Osteoblast (primary cell): Measurements from ENCODE around the gene PTX4. TPM values are rescaled to one million over a fixed set of nuclear protein-coding genes. Genes with fewer than 3 reads are reported as not detected.

Experiments used
- DNase-seq: peaks from one replicate; pipeline ENCODE4 v3.0.0; 2011; ENCODE audit warnings: low spot score, mixed read lengths; ENCODE audit not compliant: insufficient read length; ENCODE audit errors: missing footprints
- H2AFZ ChIP-seq: 2 replicates; pipeline ENCODE4 v1.6.0; 2011; ENCODE audit warnings: mild to moderate bottlenecking, low read length
- H3K27ac ChIP-seq: 2 replicates; pipeline ENCODE4 v1.5.1; 2011; ENCODE audit warnings: mild to moderate bottlenecking, low read depth, low read length, moderate library complexity
- H3K27me3 ChIP-seq: 2 replicates; pipeline ENCODE4 v1.6.0; 2012; ENCODE audit warnings: mild to moderate bottlenecking, control low read depth, inconsistent platforms, low read length, moderate library complexity; ENCODE audit not compliant: insufficient read depth
- H3K36me3 ChIP-seq: 2 replicates; pipeline ENCODE4 v1.5.1; 2011; ENCODE audit warnings: mild to moderate bottlenecking, low read length, control low read depth, moderate library complexity; ENCODE audit not compliant: insufficient read depth
- H3K4me1 ChIP-seq: 2 replicates; pipeline ENCODE4 v1.5.1; 2011; ENCODE audit warnings: mild to moderate bottlenecking, low read length, control low read depth, moderate library complexity; ENCODE audit not compliant: insufficient read depth
- H3K4me2 ChIP-seq: 2 replicates; pipeline ENCODE4 v1.6.0; 2011; ENCODE audit warnings: mild to moderate bottlenecking, low read length; ENCODE audit not compliant: insufficient read depth
- H3K4me3 ChIP-seq: fragments of 200-600 bp; sonication (generic); 3 replicates; pipeline ENCODE4 v1.5.1; 2012; ENCODE audit warnings: mild to moderate bottlenecking, low read length, inconsistent platforms; ENCODE audit not compliant: insufficient read depth
- H3K79me2 ChIP-seq: 2 replicates; pipeline ENCODE4 v1.6.0; 2012; ENCODE audit warnings: mild to moderate bottlenecking, low read length, control low read depth, inconsistent platforms; ENCODE audit not compliant: insufficient read depth
- H3K9me3 ChIP-seq: 2 replicates; pipeline ENCODE4 v1.5.1; 2011; ENCODE audit warnings: low read depth, low read length, control low read depth
- H4K20me1 ChIP-seq: 2 replicates; pipeline ENCODE4 v1.6.0; 2012; ENCODE audit warnings: mild to moderate bottlenecking, low read length, control low read depth; ENCODE audit not compliant: insufficient read depth
- CTCF ChIP-seq: IDR thresholded peaks from 2 replicates; pipeline ENCODE4 v1.5.1; 2011; ENCODE audit warnings: mild to moderate bottlenecking, low read depth, low read length, moderate library complexity; ENCODE audit errors: extremely low read depth
- total RNA-seq: library from RNA; depleted of rRNA; stranded (reverse); fragments of >200 nt; gene quantifications from 2 replicates; pipeline ENCODE4 v1.2.3, GENCODE V29; 2012

The PTX4 gene
- total RNA-seq, 1 donor, result not detected

- Histone ChIP-seq H3K4me3 (no peak overlapping the region), H2AFZ (no peak overlapping the region), H3K27me3 (no peaks in the 10 kb centered on the region), H3K4me2 (no peak overlapping the region), H3K36me3 (no peaks in the 10 kb centered on the region), H4K20me1 (no peaks in the 10 kb centered on the region), H3K79me2 (no peaks in the 10 kb centered on the region), H3K9me3 (no peaks in the 10 kb centered on the region), H3K27ac (no peak overlapping the region), H3K4me1 (no peaks in the 10 kb centered on the region)
- no peak for TF ChIP-seq CTCF
- DNase-seq, result no peak
Measured at GRCh38 chr16:1526608-1527555, 38.1 kb upstream of the PTX4 start.

GRCh38 chr16:1525871-1526607, 37.3 kb upstream of the PTX4 start:
- Histone ChIP-seq H3K36me3 (no peaks in the 10 kb centered on the region), H4K20me1 (no peaks in the 10 kb centered on the region), H2AFZ (no peak overlapping the region), H3K4me1 (no peaks in the 10 kb centered on the region), H3K9me3 (no peaks in the 10 kb centered on the region), H3K27me3 (no peaks in the 10 kb centered on the region), H3K4me3 (no peak overlapping the region), H3K27ac (no peak overlapping the region), H3K79me2 (no peaks in the 10 kb centered on the region), H3K4me2 (no peak overlapping the region)
- no peak for DNase-seq
- TF ChIP-seq CTCF, result no peak

DNA sequence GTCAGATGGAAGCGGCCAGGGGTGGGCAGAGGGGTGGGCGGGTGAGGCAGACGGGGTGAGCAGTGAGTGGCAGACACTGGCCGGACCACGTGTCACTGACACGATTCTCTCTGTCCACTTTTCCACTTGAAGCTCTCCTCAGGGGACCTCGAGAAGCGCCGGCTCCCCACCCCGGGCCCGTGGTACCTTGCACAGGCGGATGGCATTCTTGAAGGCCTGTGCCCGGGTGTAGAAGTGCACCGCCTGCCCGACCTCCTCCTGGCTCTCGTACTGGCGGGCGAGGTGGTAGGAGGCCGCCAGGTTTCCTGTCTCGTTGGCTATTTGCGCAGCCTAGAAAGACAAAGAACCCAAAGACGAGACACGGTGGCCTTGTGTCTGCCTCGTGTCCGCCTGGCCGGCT, 35.6 kb upstream of the PTX4 start:
- Histone ChIP-seq H3K4me1 (no peaks in the 10 kb centered on the region), H3K79me2 (no peaks in the 10 kb centered on the region), H3K4me3 (no peak overlapping the region)

More for the DNA sequence above, 35.6 kb upstream of the PTX4 start:
- Histone ChIP-seq H3K27me3 (no peaks in the 10 kb centered on the region), H4K20me1 (no peaks in the 10 kb centered on the region), H3K36me3 (no peaks in the 10 kb centered on the region), H3K9me3 (no peaks in the 10 kb centered on the region), H3K27ac (no peak overlapping the region), H3K4me2 (no peak overlapping the region), H2AFZ (no peak overlapping the region)
- no peak for DNase-seq
- TF ChIP-seq CTCF, result no peak
